Dermis blood vessel endothelial cell (primary cell): Measurements from ENCODE around the gene SLC22A23. TPM values are rescaled to one million over a fixed set of nuclear protein-coding genes. Genes with fewer than 3 reads are reported as not detected.

Source experiments
- DNase-seq: peaks from one replicate; pipeline ENCODE4 v3.0.0; 2010
- total RNA-seq: library from RNA; depleted of rRNA; stranded (reverse); fragments of >200 nt; gene quantifications from 2 replicates; pipeline ENCODE4 v1.2.3, GENCODE V29; 2014

SLC22A23 gene
- total RNA-seq, 1 donor from 2014 or later: 58.5 TPM

DNA sequence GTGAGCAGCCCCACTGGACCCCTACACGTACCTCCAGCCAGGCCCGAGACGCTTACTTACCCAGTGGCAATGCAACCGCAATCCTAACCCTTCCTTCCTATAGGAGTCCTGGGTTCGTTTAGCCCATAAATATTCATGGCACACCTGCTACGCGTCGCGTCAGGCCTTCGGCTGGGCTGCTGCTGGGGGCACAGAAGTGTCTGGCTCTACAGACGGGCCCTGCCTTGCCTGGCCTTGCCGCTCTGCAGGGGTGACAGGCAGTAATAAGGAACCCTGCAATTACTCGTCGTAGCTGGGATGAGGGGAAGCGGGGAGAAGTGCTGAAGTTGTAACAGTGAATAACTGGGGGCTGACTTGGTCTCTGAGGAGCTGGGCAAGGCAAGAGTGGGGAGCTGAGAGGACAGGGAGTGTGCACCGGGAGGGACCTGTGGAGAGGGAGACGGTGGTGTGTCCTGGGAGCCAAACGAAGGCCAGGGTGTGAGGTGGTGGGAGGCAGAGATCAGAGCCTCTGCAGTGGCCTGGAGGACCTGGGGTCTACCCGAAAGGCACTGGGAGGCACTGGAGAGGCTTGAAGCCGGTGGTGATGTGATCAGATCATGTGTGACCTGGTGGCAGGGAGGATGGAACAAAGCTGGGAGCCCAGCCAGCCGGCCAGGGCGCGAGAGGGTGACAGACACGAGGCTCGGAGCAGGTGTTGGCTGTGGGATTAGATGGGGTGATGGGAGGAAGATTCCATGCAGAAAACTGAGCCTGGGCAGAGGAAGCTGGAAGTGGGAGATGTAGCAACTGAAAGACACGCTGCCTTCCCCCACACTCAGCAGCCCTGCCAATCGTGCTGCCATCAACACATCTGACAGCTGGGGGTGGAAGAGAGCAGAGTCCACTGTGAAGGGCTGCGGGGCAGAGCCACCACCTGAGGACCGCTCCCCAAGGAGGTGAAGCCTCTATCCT, 161.7 kb downstream of the SLC22A23 start:
- peak; percentile 51 for DNase-seq

DNA sequence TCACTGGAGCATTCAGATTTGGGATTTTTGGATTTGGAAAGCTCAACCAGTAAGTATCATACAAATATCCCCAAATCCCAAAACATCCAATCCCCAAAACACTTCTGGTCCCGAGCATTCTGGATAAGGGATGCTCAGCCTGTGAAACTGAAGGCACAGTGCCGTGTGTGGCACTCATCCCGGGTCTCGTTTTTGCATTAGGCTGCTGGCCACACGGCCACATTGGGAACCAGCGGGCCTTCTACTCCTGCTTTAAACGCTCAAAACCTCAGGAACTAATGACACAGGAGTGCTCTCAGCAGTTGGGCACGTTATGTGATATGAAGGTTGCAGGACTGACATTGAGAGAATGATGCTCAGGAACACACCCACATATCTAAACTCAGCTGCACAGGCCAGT, 162.5 kb downstream of the SLC22A23 start:
- no peak for DNase-seq

DNA sequence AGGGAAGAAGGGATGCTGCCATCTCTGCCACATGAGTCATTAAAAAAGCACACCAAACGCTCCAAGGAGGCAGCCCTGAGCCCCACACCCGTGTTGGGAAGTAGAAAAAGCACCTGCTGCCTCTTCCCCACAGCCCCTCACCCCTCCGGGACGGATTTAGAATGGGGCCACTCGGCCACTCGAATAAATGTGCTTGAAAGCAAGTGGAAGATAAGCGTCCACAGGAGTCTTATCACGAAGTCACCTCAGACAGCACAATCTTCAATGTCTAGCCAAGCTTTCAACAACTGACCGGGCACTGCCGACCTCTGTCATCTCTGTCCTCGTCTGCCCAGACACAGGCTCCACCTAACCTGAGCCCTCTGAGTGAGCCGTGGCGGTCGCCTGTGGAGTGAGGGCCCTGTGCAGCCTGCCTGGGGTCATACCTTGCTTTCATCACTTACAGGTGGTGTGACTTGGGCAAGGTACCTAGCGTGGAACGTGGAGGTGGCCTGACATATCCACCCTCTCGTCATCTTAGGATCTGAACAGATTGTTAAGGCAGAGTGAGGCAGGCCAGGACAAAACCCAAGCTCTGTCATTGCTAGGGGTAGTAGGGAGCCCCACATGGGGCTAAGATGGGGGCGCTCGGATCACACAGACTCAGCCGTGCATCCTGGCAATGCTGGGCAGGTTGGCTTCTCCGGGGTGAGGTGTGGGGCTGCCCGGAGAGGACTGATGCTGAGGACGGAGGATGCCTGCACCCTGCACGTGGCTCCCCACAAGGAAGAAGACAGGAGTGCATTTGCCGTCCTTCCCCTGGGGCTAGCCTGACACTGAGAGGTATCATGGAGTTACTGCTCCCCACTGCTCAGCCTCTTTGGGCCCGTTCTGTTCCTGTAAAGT, 163.3 kb downstream of the SLC22A23 start:
- DNase-seq: no peak

DNA sequence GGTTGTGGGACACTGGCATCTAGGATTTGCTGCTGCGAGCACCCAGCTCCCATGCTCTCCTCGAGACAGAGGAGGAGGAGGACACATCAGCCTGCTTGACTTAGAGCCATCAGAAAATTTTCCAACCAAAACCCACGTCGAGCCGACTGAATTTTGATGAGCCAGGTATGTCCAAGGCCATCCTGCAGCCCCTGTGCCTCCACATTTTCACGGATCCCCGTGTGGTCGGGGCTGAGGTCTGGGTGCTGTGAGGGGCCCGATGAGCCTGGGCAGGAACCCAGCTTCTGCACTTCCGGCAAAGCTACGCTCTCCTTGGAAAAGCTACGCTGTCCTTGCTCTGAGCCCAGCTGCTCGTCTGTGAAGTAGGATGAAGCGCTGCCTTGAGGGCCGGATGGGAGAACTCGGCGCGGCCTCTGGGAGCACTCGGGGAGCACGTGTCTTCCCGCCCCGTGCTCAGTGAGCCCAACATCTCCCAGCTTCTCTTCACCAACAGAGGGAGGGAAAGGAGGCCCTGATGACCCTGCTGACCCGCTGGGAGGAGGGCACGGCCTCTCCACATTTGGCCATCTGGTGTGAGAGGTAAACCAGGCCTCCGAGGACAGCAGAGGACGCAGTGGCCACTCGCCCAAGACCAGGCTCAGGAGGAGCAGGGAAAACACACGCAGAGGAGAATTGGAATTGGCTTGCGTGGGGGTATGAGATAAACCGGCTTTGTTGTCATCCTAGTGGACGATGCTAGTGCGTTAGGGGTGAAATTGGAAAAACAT, 164.2 kb downstream of the SLC22A23 start:
- no peak for DNase-seq

DNA sequence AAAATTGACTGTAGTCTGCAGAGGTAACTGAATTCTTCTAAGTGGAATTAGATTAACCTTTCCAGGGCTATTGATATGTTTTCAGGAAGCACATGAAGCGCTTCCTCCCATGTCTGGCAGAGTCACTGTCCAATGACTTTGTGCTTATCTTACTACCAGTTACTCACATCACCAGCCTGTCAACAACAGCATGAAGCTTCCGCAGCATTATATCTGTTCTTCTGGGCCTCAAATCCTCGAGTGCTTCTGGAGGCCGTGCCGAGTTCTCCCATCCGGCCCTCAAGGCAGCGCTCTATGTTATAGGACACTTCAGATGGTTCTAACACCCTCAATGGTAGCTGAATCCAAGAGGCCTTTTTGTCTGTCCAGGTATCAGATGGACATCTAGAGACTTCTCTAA, 164.9 kb downstream of the SLC22A23 start:
- DNase-seq: peak; percentile 19

DNA sequence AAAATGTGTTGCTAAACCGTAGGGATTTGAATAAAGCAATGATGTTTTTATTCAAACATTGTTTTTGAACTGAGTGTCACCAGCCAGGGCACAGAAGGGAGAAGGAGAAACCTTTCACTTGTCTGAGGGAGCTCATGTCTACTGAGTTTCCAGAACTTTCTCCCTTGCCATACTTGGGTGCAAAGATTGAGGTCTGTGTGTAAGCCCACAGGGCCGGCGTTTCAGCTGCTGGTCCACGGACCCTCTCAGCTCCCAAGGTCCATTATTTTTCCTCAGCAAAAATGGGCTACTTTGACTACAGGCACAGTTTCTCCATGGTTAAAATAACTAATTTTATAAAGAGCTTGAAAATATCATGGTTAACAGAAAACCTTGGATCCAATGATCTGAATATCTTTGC, 165.5 kb downstream of the SLC22A23 start:
- no peak for DNase-seq

DNA sequence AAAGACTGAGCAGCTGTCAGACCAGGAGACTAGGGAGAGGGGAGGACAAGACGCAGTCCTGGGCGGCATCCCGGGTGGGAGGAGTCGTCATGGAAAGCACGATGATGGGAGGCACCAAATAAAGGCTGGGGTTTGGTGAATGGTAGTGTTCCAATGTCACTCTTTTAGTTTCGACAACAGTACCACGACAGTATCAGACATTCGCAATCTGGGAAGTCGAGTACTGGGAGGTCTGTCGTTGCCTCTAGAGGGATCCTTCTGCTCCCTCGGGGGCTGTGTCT, 166.0 kb downstream of the SLC22A23 start:
- no peak for DNase-seq

DNA sequence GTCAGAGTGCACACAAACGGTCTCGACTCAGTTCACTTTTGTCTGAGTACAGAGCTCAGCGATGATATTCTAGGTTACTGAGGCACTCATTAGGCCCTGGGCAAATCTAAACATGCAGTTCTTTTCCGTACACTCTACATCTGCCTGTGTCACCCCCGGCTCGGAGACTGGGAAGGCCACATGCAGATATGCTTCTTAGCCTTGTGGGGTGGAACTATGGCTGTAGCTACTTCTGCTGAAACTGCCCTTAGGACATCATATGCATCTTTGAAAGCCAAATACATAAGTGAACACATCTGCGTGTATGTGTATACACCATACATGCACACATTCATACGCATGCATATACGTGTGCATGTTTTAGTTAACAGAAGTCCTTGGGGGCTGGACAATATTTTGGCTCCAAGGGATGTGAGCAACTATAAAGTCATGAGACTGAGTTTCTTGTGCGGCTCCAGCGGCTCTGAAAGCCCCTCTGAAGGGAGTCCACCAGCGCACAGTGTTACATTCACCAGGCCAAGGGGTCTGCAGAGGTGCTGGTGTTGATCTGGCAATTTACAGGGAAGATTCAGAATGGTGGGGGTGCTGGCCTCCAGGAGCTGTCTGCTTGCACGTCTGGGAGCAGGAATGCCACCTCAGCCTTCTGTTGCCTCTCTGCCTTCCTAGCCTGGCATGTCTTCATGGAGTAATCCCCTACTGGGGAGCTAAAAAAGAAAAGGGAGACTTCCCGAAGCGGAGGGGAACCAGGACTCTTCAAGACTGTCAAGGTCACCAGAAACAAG, 166.5 kb downstream of the SLC22A23 start:
- DNase-seq: no peak

DNA sequence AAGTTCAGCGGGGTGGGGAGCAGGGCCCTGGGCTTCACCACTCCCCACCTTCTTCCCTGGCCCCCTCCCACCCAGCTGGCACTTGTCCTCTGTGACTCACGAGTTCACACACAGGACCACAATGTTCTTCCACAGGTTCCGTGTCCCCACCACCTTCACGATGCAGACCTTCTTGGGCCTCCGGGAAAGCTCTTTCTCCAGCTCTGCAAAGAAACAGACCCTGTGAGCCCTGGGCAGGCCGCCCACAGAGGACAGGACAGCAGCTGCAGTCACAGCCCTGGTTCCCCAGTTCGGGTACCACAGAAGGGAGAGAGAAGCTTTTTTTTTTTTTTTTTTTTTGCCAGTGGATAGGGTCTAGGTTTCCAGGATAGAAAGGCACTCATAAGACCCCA, 167.2 kb downstream of the SLC22A23 start:
- DNase-seq: no peak

DNA sequence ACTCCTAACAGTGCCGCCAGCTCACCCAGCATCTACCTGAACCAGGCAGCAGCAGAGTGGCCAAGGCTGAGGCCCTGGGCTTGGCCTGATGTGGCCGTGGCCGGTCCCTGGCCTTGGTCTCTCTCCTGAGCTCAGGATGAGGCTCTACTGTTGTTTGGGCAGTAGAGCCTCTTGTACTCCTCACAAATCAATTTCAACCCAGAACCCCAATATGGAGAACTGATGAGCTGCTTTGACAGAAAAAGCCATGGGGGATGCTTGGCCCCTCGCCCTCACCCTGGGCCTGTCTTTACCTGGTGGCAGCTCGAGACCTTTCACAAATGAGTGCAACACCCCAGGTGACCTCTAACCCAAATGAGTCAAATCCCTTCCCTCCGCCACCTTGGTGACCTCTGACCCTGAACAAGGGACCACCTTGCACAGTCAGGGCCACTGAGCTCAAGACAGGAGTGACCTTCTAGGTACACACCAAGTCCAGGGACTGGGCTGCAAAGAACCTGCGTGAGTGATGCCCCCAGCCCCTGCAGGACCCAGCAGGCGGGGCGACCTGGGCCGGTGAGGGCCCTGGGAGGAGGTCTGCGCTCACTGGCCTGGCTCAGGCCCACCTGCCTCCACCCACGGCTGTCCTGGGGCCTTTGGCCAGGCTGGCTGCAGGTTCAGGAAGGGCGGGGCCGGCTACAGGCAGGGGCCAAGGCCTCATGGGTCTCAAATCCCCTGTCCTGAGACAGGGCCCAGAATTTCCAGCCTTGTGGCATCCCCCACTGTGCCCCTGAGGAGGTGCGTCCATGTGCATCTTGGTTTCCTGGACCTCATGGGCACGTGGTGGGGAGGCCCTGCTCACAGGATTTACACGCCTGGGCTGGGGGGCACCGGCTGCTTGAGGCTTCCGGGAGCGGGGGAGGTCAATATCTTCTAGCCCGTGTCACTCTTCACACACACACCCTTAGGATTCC, 167.9 kb downstream of the SLC22A23 start:
- no peak for DNase-seq

DNA sequence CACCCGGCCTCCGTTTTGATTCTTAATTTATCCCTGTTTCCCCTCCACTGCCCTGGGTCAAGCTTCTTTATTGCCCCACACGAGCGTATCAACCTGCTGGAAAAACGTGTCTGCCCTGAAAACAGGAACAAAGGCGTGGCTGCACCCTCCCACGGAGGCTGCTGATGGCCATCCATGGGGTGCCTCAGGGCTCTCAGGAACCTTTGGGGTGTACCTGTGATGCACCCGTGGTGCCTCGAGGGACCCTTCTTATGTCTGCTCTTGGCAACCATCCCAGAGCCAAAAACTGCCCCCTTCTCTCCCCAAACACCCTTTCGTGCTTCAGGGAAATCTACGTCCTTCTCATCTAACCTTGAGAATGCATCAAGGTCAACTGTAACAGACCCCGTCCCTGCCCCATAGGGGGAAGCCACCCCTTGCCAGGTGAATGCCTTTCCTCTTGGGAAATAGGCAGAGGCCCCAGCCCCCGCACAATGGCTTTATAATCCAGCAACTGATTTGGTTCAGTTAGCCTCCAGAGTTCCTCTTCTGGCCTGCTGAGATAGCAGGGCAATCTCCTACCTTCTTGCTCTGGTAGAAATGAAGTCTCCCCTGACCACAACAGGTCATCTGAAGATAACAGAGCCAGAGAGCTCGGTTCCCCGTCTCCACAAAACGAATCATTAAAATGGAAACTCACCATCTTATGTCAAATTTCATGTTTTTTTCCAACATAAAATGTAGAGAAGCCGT, 168.7 kb downstream of the SLC22A23 start:
- DNase-seq: no peak

DNA sequence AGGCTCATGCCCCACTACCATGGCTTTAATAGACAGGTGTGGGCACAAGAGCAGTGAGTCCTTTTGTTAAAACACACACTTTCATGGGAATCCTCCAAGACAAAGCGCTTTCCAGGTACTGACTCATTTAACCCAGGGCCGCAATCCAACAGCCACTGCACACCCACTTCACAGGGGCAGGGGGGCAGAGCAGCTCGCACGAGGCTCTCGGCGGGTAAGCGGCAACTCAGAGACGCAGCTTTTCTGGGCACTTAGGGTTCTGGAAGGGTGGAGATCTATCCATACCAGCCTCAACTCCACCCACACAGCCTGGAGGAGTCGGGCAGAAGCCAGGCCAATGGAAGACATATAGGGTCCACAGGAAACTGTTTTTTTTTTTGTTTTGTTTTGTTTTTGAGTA, 169.5 kb downstream of the SLC22A23 start:
- peak; percentile 39 for DNase-seq

DNA sequence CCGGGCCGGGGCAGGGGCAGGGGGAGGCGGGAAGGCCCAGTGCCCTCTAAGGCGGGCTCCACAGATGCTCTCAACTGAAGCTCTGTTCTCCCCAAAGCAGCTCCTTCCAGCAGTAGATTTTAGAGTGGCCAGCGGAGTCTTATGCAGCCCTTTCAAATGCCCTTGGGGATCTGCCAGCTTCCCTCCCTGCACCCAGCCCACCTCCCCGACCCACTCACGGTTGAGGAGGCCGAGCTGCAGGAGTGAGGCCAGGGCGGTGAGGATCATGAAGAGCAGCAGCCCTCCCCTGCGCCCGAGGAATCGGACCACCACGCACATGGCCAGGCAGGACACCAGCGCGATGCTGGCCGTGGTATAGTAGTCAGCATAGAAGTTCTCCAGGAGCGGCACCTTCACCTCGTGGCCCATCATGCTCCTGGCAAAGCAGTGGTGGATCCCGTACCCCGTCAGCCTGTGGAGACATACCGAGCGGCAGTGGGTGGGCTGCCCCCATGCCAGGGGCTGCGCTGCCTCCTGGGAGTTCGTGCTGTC, 170.1 kb downstream of the SLC22A23 start:
- no peak for DNase-seq

DNA sequence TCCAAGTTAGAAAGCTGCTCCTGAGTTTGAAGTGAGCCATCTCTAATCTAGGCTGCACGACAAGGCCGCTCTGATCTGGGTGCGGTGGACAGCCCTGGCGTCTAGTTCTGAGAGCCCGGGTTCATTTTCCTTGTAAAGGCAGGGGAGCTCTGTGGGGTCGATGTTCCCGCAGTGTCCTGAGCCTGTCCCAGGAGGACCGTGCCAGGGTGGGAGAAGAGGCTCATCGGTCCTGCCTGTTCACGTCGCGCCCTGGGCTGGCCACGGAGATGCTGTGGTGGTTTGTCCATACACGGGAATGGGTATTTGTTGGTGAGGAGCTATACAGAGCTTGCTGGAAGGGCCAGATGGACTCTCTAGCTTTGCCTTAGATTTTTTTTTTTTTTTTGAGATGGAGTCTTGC, 171.1 kb downstream of the SLC22A23 start:
- DNase-seq: no peak

DNA sequence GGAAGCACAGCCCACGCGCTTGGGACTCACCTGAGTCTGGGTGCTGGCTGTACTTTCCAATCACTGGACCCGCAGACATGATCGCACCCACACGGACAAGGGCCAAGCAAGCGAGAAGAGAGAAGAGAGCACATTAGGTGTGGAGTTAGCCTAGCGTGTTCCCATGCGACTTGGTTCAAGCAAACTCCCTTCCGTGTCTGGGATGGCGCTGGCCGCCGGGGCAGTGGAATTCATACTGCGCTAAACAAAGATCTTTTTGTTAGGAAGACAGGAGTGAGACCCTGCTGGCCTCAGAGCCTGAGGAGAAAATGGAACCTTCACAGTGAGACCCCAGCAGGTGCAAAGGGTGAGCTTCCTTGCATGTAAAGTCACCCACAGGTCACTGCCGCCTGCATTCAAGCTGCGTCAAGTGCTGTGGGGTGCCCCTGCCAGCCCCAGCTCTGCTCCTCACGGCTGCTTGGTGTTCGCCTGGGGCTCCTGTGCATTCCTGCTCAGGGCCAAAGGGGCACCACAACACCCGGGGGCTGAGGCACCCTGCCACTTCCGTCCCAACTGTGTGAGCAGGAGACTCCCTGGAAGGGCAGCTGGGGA, 171.7 kb downstream of the SLC22A23 start:
- no peak for DNase-seq

DNA sequence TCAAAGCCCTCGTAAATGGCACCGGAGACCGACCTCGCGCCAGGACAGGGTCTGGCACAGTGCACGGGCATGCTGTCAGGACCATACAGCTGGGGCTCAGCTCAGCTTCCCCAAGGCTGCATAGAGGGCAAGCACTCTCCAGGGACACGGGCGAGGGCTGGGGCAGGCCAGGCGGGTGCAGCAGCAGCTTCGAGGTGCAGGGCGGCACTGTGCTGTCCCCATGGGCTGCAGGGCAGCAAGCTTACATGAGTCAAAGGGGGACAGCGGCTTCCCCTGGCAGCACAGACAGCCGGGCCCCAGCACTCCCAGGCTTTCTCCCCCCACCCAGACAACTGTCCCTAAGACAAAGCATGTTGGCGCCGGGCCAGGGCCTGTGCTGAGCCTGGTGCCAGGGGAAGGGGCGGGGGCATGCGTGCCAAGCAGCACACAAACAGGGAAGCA, 172.4 kb downstream of the SLC22A23 start:
- no peak for DNase-seq

DNA sequence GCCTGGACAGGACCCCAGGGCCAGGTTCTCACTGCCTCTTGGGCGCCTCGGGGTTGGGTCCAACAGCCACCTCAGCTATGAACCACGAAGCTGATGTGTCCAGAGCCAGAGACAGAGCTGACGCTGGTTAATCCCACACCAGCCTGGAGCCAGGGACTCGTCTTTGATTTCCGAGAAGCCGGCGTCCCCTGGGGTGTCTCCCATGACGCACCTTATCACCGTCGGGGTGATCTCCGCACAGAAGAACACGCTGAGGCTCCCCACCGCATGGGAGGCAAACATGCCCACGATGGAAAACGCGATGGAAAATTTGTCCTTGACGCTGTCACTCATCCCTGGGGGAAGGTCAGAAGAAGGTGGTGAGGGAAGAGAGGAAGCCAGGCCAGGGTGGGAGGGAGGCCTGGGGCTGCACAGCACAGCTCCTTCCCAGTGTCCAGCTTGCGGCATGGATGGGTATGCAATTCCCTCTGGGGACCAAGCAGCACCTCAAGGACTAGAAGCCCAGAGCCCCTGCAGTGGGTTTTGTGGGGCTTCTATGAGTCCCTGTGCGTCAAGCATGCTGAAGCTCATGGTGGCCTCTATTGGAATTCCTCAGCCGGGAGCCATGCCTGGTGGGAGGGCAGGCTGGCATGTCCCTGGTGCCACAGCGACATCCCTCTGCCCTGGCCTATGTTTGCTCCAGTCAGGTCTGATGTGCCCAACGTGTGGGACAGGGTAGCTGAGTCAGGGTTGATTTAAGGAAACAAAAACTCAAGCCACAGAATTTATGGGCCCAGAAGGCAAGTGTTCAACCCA, 173.0 kb downstream of the SLC22A23 start:
- DNase-seq: no peak

DNA sequence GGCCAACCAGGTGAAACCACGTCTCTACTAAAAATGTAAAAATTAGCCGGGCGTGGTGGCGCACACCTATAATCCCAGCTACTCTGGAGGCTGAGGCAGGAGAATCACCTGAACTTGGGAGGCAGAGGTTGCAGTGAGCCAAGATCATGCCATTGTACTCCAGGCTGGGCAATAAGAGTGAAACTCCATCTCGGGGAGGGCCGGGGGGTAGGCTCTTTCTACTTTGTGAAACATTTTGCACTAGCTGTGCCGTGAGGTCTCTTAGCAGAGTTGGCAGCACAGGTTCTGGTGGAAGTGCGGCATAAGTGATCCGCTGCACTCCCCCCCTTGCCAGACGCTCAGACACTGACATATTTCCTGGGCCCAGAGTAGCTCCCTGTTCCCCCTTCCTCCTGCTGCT, 173.6 kb downstream of the SLC22A23 start:
- no peak for DNase-seq
